OCI-LY7 (cell line): ENCODE results near the gene GSG1L. TPM values are rescaled to one million over a fixed set of nuclear protein-coding genes. Genes with fewer than 3 reads are reported as not detected.

Experiments
- BruUV-seq: library from RNA; stranded (reverse); fragments of 400-500 nt; replicated peaks from 2 replicates; lab custom pipeline; 2021; lab: Mats Ljungman, UMichigan
- CTCF ChIA-PET: fragments of 300-600 bp; sonication (Branson Sonifier 250); formaldehyde crosslinking; loops from one replicate; lab custom pipeline; 2022; ENCODE audit warnings: antibody characterized with exemption; ENCODE audit not compliant: unreplicated experiment; lab: Charles Lee
- POLR2A ChIA-PET: fragments of 300-600 bp; sonication (Branson Sonifier 250); formaldehyde crosslinking; loops from one replicate; lab custom pipeline; 2022; ENCODE audit warnings: antibody characterized with exemption; lab: Charles Lee
- DNase-seq: peaks from one replicate; pipeline ENCODE4 v3.0.0-alpha.2; 2015; ENCODE audit warnings: low spot score
- H2AFZ ChIP-seq: fragments of 200-600 bp; sonication (generic), shearing (Covaris generic); 2 replicates; pipeline ENCODE4 v1.6.1; 2014; ENCODE audit warnings: mild to moderate bottlenecking, antibody characterized with exemption, low read length, moderate library complexity
- H3K27ac ChIP-seq: fragments of 200-600 bp; sonication (generic); 2 replicates; pipeline ENCODE4 v1.5.1; 2014; ENCODE audit warnings: mixed run types, low read depth, mild to moderate bottlenecking, moderate library complexity, low read length, inconsistent platforms; ENCODE audit not compliant: poor library complexity, severe bottlenecking
- H3K36me3 ChIP-seq: fragments of 200-600 bp; sonication (generic); 2 replicates; pipeline ENCODE4 v1.6.1; 2014; ENCODE audit warnings: mild to moderate bottlenecking, antibody characterized with exemption, low read length, moderate library complexity, mixed read lengths; ENCODE audit not compliant: insufficient read depth
- H3K4me1 ChIP-seq: fragments of 200-600 bp; sonication (generic); 2 replicates; pipeline ENCODE4 v1.5.1; 2014; ENCODE audit warnings: mild to moderate bottlenecking, low read length; ENCODE audit not compliant: insufficient read depth, poor library complexity, severe bottlenecking
- H3K4me2 ChIP-seq: fragments of 200-600 bp; sonication (generic); 2 replicates; pipeline ENCODE4 v1.6.1; 2014; ENCODE audit warnings: mild to moderate bottlenecking, low read length
- H3K4me3 ChIP-seq: fragments of 200-600 bp; sonication (generic); 2 replicates; pipeline ENCODE4 v1.5.1; 2014; ENCODE audit warnings: mild to moderate bottlenecking, low read depth, low read length; ENCODE audit not compliant: poor library complexity, severe bottlenecking
- H3K79me2 ChIP-seq: fragments of 200-600 bp; sonication (generic); 2 replicates; pipeline ENCODE4 v1.6.1; 2016; ENCODE audit warnings: low read depth, mild to moderate bottlenecking, low read length, moderate library complexity, mixed read lengths; ENCODE audit not compliant: insufficient read depth
- H3K9me2 ChIP-seq: fragments of 200-600 bp; sonication (generic); 2 replicates; pipeline ENCODE4 v1.6.1; 2016; ENCODE audit warnings: mild to moderate bottlenecking, low read length, mixed read lengths; ENCODE audit not compliant: insufficient read depth
- H3K9me3 ChIP-seq: fragments of 200-600 bp; sonication (generic); 2 replicates; pipeline ENCODE4 v1.6.1; 2014; ENCODE audit warnings: mild to moderate bottlenecking, mixed run types, low read length, mixed read lengths
- H4K20me1 ChIP-seq: fragments of 200-600 bp; sonication (generic); 2 replicates; pipeline ENCODE4 v1.6.1; 2014; ENCODE audit warnings: mild to moderate bottlenecking, antibody characterized with exemption, low read length, moderate library complexity, mixed read lengths; ENCODE audit not compliant: insufficient read depth
- CTCF ChIP-seq: fragments of 200-600 bp; sonication (generic); conservative IDR thresholded peaks from 2 replicates; pipeline ENCODE4 v1.5.1; 2014; ENCODE audit warnings: mild to moderate bottlenecking, antibody characterized with exemption, low read length, moderate library complexity, mixed read lengths
- EZH2phosphoT487 ChIP-seq: fragments of 200-600 bp; sonication (generic); IDR thresholded peaks from 2 replicates; pipeline ENCODE4 v1.6.1; 2018; ENCODE audit warnings: low read depth, borderline replicate concordance, mild to moderate bottlenecking, mixed run types, antibody characterized with exemption, low read length, moderate library complexity, mixed read lengths
- intact Hi-C: fragments of 100-400 bp; cut with micrococcal nuclease; formaldehyde crosslinking; loops from one replicate; pipeline ENCODE4 v1.10.0; 2022; ENCODE audit not compliant: unreplicated experiment
- total RNA-seq, 2 experiments: library from RNA; depleted of rRNA in 1 of 2; stranded (reverse); fragments of >200 nt in 1 of 2; shearing (Covaris generic) in 1 of 2; gene quantifications; 2 replicates each; pipeline ENCODE4 v1.2.3, GENCODE V29; 2014 to 2022

The GSG1L gene
- total RNA-seq, 2 experiments from 2014 or later: not detected

- no peaks in the 10 kb centered on the region for H3K4me1 ChIP-seq
- H4K20me1 ChIP-seq: no peaks in the 10 kb centered on the region
- BruUV-seq: no TSS peak
- no peak overlapping the region for H3K4me2 ChIP-seq
- POLR2A ChIA-PET: no interaction called here
- no peaks in the 10 kb centered on the region for H3K9me3 ChIP-seq
- H3K4me3 ChIP-seq: no peak overlapping the region
- H3K27ac ChIP-seq: no peak overlapping the region
- DNase-seq: no peak
- H2AFZ ChIP-seq: no peak overlapping the region
- no peaks in the 10 kb centered on the region for H3K36me3 ChIP-seq
- no peaks in the 10 kb centered on the region for H3K9me2 ChIP-seq
- TF ChIP-seq EZH2phosphoT487 (no peak), CTCF (no peak)
- H3K79me2 ChIP-seq: no peaks in the 10 kb centered on the region
- CTCF ChIA-PET: no interaction called here
- intact Hi-C loops: no loop called here
Observed at GRCh38 chr16:27935076-27935475, 128.4 kb downstream of the GSG1L start.

- H4K20me1 ChIP-seq: no peaks in the 10 kb centered on the region
- H3K36me3 ChIP-seq: no peaks in the 10 kb centered on the region
- no peak overlapping the region for H2AFZ ChIP-seq
- no peaks in the 10 kb centered on the region for H3K9me3 ChIP-seq
- CTCF ChIA-PET: no interaction called here
- BruUV-seq: no TSS peak
- intact Hi-C loops: no loop called here
- no peak for DNase-seq
- H3K27ac ChIP-seq: no peak overlapping the region
- no peak overlapping the region for H3K4me3 ChIP-seq
- H3K79me2 ChIP-seq: no peaks in the 10 kb centered on the region
- H3K4me1 ChIP-seq: no peaks in the 10 kb centered on the region
- POLR2A ChIA-PET: interaction anchor here (0.5 kb wide), 1 partner anchor 40 kb away, joined by 6 read pairs; no protein-coding TSS in a partner anchor
- TF ChIP-seq EZH2phosphoT487: no peak
- TF ChIP-seq CTCF: no peak
- no peak overlapping the region for H3K4me2 ChIP-seq
- no peaks in the 10 kb centered on the region for H3K9me2 ChIP-seq
Observed at GRCh38 chr16:27932542-27933135, 130.9 kb downstream of the GSG1L start.

GRCh38 chr16:27929818-27930217, 133.7 kb downstream of the GSG1L start:
- ChIA-PET CTCF (no interaction called here), POLR2A (no interaction called here)
- BruUV-seq: no TSS peak

More at GRCh38 chr16:27929818-27930217, 133.7 kb downstream of the GSG1L start:
- Histone ChIP-seq H3K79me2 (no peaks in the 10 kb centered on the region), H3K9me2 (no peaks in the 10 kb centered on the region), H2AFZ (no peak overlapping the region), H3K4me1 (no peaks in the 10 kb centered on the region), H3K4me2 (no peak overlapping the region), H3K27ac (no peak overlapping the region), H3K9me3 (no peaks in the 10 kb centered on the region), H3K4me3 (no peak overlapping the region), H3K36me3 (no peaks in the 10 kb centered on the region), H4K20me1 (no peaks in the 10 kb centered on the region)
- TF ChIP-seq CTCF: no peak
- no peak for TF ChIP-seq EZH2phosphoT487
- intact Hi-C loops: no loop called here
- no peak for DNase-seq
